Heart left ventricle (tissue), 16 donors: ENCODE data around the gene HTT. TPM values are rescaled to one million over a fixed set of nuclear protein-coding genes. Genes with fewer than 3 reads are reported as not detected.

ENCODE experiments used
- ATAC-seq, 4 donors: fragments of 200-7000 bp; cut with Tn5 transposase; one replicate each; pipeline ENCODE4 v1.9.1; 2020 to 2022; ENCODE audit warnings: moderate library complexity in 4 of 4, mild to moderate bottlenecking in 3 of 4, moderate number of reproducible peaks in 1 of 4
- DNase-seq, 5 donors: peaks; one replicate each; pipeline ENCODE4 v3.0.0-alpha.2; 2020
- H3K27ac ChIP-seq, 12 donors: fragments of 200-600 bp; sonication (generic) in 4 of 12; one replicate each; pipeline versions ENCODE4 v1.5.0 to v1.8.0; 2016 to 2022; ENCODE audit warnings: mild to moderate bottlenecking in 2 of 12
- H3K27me3 ChIP-seq, 9 donors: fragments of 200-600 bp; sonication (generic) in 2 of 9; one replicate each; pipeline versions ENCODE4 v1.5.1 to v1.8.0; 2016 to 2022; ENCODE audit warnings: mild to moderate bottlenecking in 3 of 9
- H3K36me3 ChIP-seq, 9 donors: fragments of 200-600 bp; sonication (generic) in 2 of 9; one replicate each; pipeline versions ENCODE4 v1.5.0 to v1.8.0; 2018 to 2022; ENCODE audit warnings: mild to moderate bottlenecking in 2 of 9
- H3K4me1 ChIP-seq, 12 donors: fragments of 200-600 bp; sonication (generic) in 4 of 12; one replicate each; pipeline versions ENCODE4 v1.5.0 to v1.8.0; 2016 to 2022; ENCODE audit warnings: mild to moderate bottlenecking in 3 of 12
- H3K4me3 ChIP-seq, 12 donors: fragments of 200-600 bp; sonication (generic) in 4 of 12; one replicate each; pipeline versions ENCODE4 v1.5.0 to v1.8.0; 2017 to 2022; ENCODE audit warnings: mild to moderate bottlenecking in 9 of 12, moderate library complexity in 4 of 12
- H3K9me3 ChIP-seq, 12 donors: fragments of 200-600 bp; sonication (generic) in 4 of 12; one replicate each; pipeline versions ENCODE4 v1.5.0 to v1.8.0; 2016 to 2022; ENCODE audit warnings: mild to moderate bottlenecking in 1 of 12
- POLR2A ChIP-seq, 2 donors: fragments of 450-650 bp; IDR thresholded peaks; one replicate each; pipeline ENCODE4 v1.6.1; 2017; ENCODE audit warnings: antibody characterized with exemption in 2 of 2, mild to moderate bottlenecking in 2 of 2, moderate library complexity in 2 of 2
- whole genome bisulfite sequencing, 4 donors: extraction: QIAGEN DNeasy Blood & Tissue Kit in 2 of 4; methylation state at CpG; one replicate each; pipeline versions ENCODE4 v1.1.5 to v1.1.7; 2013 to 2018; 5-methylcytosine and 5-hydroxymethylcytosine counted together
- intact Hi-C, 10 donors: fragments of 100-400 bp; cut with DNase I; formaldehyde crosslinking; loops; one replicate each; pipeline versions ENCODE4 v1.11.1 to v1.14.2; 2022
- polyA plus RNA-seq, 2 donors: library from polyadenylated mRNA; stranded (reverse); fragments of 200-250 nt; gene quantifications; one replicate each; pipeline ENCODE4 v1.2.3, GENCODE V29; 2013
- total RNA-seq, 9 donors: library from RNA; depleted of rRNA in 2 of 9; stranded (reverse); fragments of >200 nt in 2 of 9; fragmentation: NEBNext Ultra II Directional in 3 of 9; extraction: Animal tissue kit (Norgen Biotek cat#: 25700) in 3 of 9; gene quantifications; one replicate each; pipeline versions ENCODE4 v1.1.0 to v1.2.4, GENCODE V29; 2016 to 2023
- TF ChIP-seq, protein P1 (sequence below), 12 donors: fragments of 200-600 bp; sonication (generic) in 4 of 12; IDR thresholded peaks; one replicate each; pipeline versions ENCODE4 v1.5.0 to v1.8.0; 2018 to 2022; ENCODE audit warnings: antibody characterized with exemption in 12 of 12, mild to moderate bottlenecking in 5 of 12
- donor health status: ischemic (EF 13 %, LVEDD 7.1; RV severe dilation, severe dysfunction).
- donor health status: healthy with polysubstance abuse.
- donor health status: DM: no; HTN: yes; CAD: no.
- donor health status: DM: no; HTN: no; CAD: no.
- donor health status: ischemic (EF 25% LVEDD 6.9; RV normal size, moderate dysfunction).
- donor health status: ischemic (EF 25% LVEDD 5.7; RV mildly dilated, moderate dysfunction).
- donor health status: healthy.
- donor health status: DM: yes; HTN: yes; CAD: no.
- donor health status: ischemic (EF 35%, LVEDD 5.7; RV mildly dilated, moderate dysfunction).
- donor health status: nonischemic (EF 11% LVEDD 7.7; RV severe dilation, severe dysfunction).
- donor health status: DM: yes; HTN: yes; CAD: no.
- donor health status: PGD.
- donor health status: ischemic (EF 29% LVEDD 5.4; RV normal size, mild dysfunction).
- donor health status: nonischemic (EF 23%, LVEDD 6.1; RV moderate dilation, normal function).

HTT gene
- total and polyA plus RNA-seq, 11 donors: 13.9 to 122 (median 25.1) TPM

DNA sequence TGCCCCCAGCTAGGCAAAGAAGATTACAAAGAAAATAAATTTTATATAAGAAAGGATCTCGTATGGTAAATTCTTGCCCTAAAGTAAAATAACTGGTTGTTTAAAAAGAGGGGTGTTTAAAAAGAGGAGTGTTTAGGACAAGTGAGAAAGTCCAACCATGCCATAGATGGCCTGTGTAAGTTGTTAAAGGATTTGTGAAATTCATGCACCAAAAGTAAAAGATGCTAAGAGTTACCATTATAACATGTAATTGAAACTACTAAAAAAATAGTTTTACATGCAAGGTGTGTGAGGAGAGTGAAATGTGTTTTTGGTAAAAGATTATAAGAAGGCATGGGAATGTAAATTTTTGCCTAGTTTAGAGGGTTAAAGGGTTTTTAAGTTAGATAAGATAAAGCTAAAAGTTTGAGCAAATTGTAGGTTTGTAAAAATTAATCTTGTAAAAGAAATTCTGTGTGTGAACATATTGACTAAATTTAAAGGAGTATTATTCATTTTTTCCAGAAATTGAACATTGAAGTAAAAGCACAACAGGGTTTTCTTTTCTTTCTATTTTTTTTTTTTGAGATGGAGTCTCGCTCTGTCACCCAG, 20.2 kb upstream of the HTT start:
- H3K27me3 ChIP-seq: no peaks in the 10 kb centered on the region
- TF ChIP-seq, protein P1, sequence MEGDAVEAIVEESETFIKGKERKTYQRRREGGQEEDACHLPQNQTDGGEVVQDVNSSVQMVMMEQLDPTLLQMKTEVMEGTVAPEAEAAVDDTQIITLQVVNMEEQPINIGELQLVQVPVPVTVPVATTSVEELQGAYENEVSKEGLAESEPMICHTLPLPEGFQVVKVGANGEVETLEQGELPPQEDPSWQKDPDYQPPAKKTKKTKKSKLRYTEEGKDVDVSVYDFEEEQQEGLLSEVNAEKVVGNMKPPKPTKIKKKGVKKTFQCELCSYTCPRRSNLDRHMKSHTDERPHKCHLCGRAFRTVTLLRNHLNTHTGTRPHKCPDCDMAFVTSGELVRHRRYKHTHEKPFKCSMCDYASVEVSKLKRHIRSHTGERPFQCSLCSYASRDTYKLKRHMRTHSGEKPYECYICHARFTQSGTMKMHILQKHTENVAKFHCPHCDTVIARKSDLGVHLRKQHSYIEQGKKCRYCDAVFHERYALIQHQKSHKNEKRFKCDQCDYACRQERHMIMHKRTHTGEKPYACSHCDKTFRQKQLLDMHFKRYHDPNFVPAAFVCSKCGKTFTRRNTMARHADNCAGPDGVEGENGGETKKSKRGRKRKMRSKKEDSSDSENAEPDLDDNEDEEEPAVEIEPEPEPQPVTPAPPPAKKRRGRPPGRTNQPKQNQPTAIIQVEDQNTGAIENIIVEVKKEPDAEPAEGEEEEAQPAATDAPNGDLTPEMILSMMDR (IDR thresholded peaks at IDR 0.05): no peak
- TF ChIP-seq POLR2A (IDR thresholded peaks at IDR 0.05): no peak
- ATAC-seq: no peak
- intact Hi-C loops: no loop called here
- no peak overlapping the region for H3K4me3 ChIP-seq
- H3K36me3 ChIP-seq: no peaks in the 10 kb centered on the region
- peaks cover 0 to 8% (median 0%) of the 10 kb centered on the region in 12 donors for H3K4me1 ChIP-seq
- no peak for DNase-seq
- WGBS, 4 donors: 93 to 99% (median 96%) methylated on average over 2 of the region's 2 CpGs
- no peak overlapping the region for H3K27ac ChIP-seq
- H3K9me3 ChIP-seq: peaks cover 0 to 17% (median 5%) of the 10 kb centered on the region in 12 donors

GRCh38 chr4:3059943-3060342, 14.5 kb upstream of the HTT start:
- Histone ChIP-seq H3K4me3 (no peak overlapping the region), H3K27ac (no peak overlapping the region), H3K27me3 (no peaks in the 10 kb centered on the region), H3K9me3 (peaks cover 0 to 12% (median 5%) of the 10 kb centered on the region in 12 donors), H3K4me1 (peaks cover 0 to 8% (median 0%) of the 10 kb centered on the region in 12 donors), H3K36me3 (no peaks in the 10 kb centered on the region)
- TF ChIP-seq POLR2A (IDR thresholded peaks at IDR 0.05): no peak
- TF ChIP-seq, protein P1 (IDR thresholded peaks at IDR 0.05): no peak
- WGBS, 4 donors: 90 to 94% (median 91%) methylated on average over 6 of the region's 6 CpGs
- no peak for ATAC-seq
- intact Hi-C loops: no loop called here
- no peak for DNase-seq

DNA sequence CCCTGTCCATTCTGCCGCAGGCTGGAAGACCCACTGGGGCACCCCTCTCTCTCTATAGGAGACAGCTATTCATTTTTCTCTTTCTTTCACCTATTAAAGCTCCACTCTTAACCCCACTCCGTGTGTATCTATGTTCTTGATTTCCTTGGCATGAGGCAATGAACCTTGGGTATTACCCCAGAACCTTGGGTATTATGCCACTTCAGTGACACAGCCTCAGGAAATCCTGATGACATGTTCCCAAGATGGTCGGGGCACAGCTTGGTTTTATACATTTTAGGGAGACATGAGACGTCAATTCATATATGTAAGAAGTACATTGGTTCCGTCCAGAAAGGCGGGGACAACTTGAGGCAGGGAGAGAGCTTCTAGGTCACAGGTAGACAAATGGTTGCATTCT, 13.5 kb upstream of the HTT start:
- no peak for DNase-seq
- H3K9me3 ChIP-seq: peaks cover 0 to 9% (median 2%) of the 10 kb centered on the region in 12 donors
- H3K27ac ChIP-seq: no peak overlapping the region

DNA sequence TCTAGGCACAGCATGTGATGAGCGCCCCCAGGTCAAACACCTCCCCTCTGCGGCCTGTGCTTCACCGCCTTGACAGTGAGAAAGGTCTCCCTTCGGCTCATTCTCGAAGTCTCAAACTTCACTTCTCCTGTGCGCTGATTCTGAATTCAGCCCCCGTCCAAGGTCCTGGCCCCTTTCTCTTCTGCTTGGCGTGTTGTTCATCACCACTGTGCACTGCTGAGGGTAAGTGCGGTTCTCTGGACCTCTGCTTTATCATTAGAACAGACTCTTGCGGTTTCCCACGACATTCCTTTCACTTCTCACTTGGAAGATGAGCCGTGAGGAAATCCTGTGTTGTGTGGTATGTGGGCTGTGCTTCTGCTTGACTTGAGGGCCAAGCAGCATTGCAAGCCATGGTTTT, 12.0 kb upstream of the HTT start:
- Histone ChIP-seq H3K4me1 (peaks cover 0 to 10% (median 0%) of the 10 kb centered on the region in 12 donors), H3K36me3 (no peaks in the 10 kb centered on the region), H3K4me3 (no peak overlapping the region), H3K9me3 (no peaks in the 10 kb centered on the region), H3K27me3 (no peaks in the 10 kb centered on the region), H3K27ac (no peak overlapping the region)
- ATAC-seq: no peak
- TF ChIP-seq, protein P1 (IDR thresholded peaks at IDR 0.05): no peak
- no peak for TF ChIP-seq POLR2A (IDR thresholded peaks at IDR 0.05)
- DNase-seq: no peak
- intact Hi-C loops: no loop called here
- WGBS, 4 donors: 77 to 81% (median 79%) methylated on average over 12 of the region's 12 CpGs

More for the DNA sequence above, 13.5 kb upstream of the HTT start:
- TF ChIP-seq POLR2A (IDR thresholded peaks at IDR 0.05): no peak
- TF ChIP-seq, protein P1 (IDR thresholded peaks at IDR 0.05): no peak
- intact Hi-C loops: no loop called here
- ATAC-seq: no peak
- Histone ChIP-seq H3K27me3 (no peaks in the 10 kb centered on the region), H3K36me3 (no peaks in the 10 kb centered on the region), H3K4me3 (no peak overlapping the region), H3K4me1 (peaks cover 0 to 8% (median 0%) of the 10 kb centered on the region in 12 donors)
- WGBS, 4 donors: 88 to 93% (median 91%) methylated on average over 6 of the region's 6 CpGs
